ENCODE data around the gene SMIM43.

The SMIM43 gene

GRCh38 chr4:121786221-121786620 is 21.3 kb upstream of the SMIM43 start:
- Histone ChIP-seq H3K27me3 (ENCODE audit: insufficient read depth, poor library complexity, severe bottlenecking) (peaks cover under 1% of the 10 kb centered on the region), H3K4me3 (replicated peaks; ENCODE audit: insufficient read depth, low read length) (no peak overlapping the region), H3K27ac (replicated peaks) (no peak overlapping the region)
- TF ChIP-seq CTCF (IDR thresholded peaks at IDR 0.05; ENCODE audit: insufficient read depth, low read length) (no peak), POLR2AphosphoS5 (IDR thresholded peaks at IDR 0.05; ENCODE audit: low read depth) (no peak), GABPA (IDR thresholded peaks at IDR 0.05; ENCODE audit: low read depth) (no peak), REST (IDR thresholded peaks at IDR 0.05; ENCODE audit: insufficient replicate concordance, low read depth) (no peak), SPI1 (IDR thresholded peaks at IDR 0.05; ENCODE audit: borderline replicate concordance, low read depth) (no peak)
- DNase-seq (ENCODE audit: low read depth in 1 of 2, low spot score in 1 of 2) = no peak

GRCh38 chr4:121785479-121785878 is 20.5 kb upstream of the SMIM43 start:
- H3K27me3 ChIP-seq (ENCODE audit: insufficient read depth, poor library complexity, severe bottlenecking) = no peaks in the 10 kb centered on the region
- TF ChIP-seq GABPA (IDR thresholded peaks at IDR 0.05; ENCODE audit: low read depth) (no peak), SPI1 (IDR thresholded peaks at IDR 0.05; ENCODE audit: borderline replicate concordance, low read depth) (no peak), CTCF (IDR thresholded peaks at IDR 0.05; ENCODE audit: insufficient read depth, low read length) (no peak), REST (IDR thresholded peaks at IDR 0.05; ENCODE audit: insufficient replicate concordance, low read depth) (no peak), POLR2AphosphoS5 (IDR thresholded peaks at IDR 0.05; ENCODE audit: low read depth) (no peak)
- no peak for DNase-seq (ENCODE audit: low read depth in 1 of 2, low spot score in 1 of 2)
- H3K4me3 ChIP-seq (replicated peaks; ENCODE audit: insufficient read depth, low read length) = no peak overlapping the region
- H3K27ac ChIP-seq (replicated peaks) = no peak overlapping the region

GRCh38 chr4:121784975-121785374 is 20.0 kb upstream of the SMIM43 start:
- no peak for DNase-seq (ENCODE audit: low read depth in 1 of 2, low spot score in 1 of 2)
- Histone ChIP-seq H3K4me3 (replicated peaks; ENCODE audit: insufficient read depth, low read length) (no peak overlapping the region), H3K27me3 (ENCODE audit: insufficient read depth, poor library complexity, severe bottlenecking) (no peaks in the 10 kb centered on the region), H3K27ac (replicated peaks) (no peak overlapping the region)
- TF ChIP-seq REST (IDR thresholded peaks at IDR 0.05; ENCODE audit: insufficient replicate concordance, low read depth) (no peak), CTCF (IDR thresholded peaks at IDR 0.05; ENCODE audit: insufficient read depth, low read length) (no peak), GABPA (IDR thresholded peaks at IDR 0.05; ENCODE audit: low read depth) (no peak), POLR2AphosphoS5 (IDR thresholded peaks at IDR 0.05; ENCODE audit: low read depth) (no peak), SPI1 (IDR thresholded peaks at IDR 0.05; ENCODE audit: borderline replicate concordance, low read depth) (no peak)

Measured in HL-60 (cell line).